Stimulated activated CD8-positive, alpha-beta memory T cell treated with anti-CD3 and anti-CD28 coated beads, Interleukin-2, amount 100 ng/mL, for 48 hours (primary cell): ENCODE results near the gene ARL2BP.

Experiments
- DNase-seq, 2 donors: peaks; one replicate each; pipeline ENCODE4 v3.0.0-alpha.2; 2020; ENCODE audit warnings: low read depth in 2 of 2

ARL2BP gene

GRCh38 chr16:57282510-57283213 is 37.6 kb downstream of the ARL2BP start:
- no peak for DNase-seq

- DNase-seq: no peak
Observed at GRCh38 chr16:57283214-57283958, 38.3 kb downstream of the ARL2BP start.

GRCh38 chr16:57283959-57284208 is 38.8 kb downstream of the ARL2BP start:
- DNase-seq: no peak

- DNase-seq: no peak
Observed at GRCh38 chr16:57284209-57284951, 39.3 kb downstream of the ARL2BP start, which contains the start of gene PLLP. Gene PLLP (minus strand): TSS chr16:57284672. CDS start chr16:57284540, 132 bp downstream.

GRCh38 chr16:57284952-57285363 is 39.9 kb downstream of the ARL2BP start:
- no peak for DNase-seq

GRCh38 chr16:57285379-57285778 is 40.3 kb downstream of the ARL2BP start:
- no peak for DNase-seq

GRCh38 chr16:57289391-57290257 is 44.6 kb downstream of the ARL2BP start:
- DNase-seq: no peak

- peak in 1 of 2 donors; percentile 16 for DNase-seq
Observed at GRCh38 chr16:57297856-57298255, 52.8 kb downstream of the ARL2BP start.

- DNase-seq: peak in 1 of 2 donors; percentile 16
Observed at GRCh38 chr16:57299009-57299718, 54.1 kb downstream of the ARL2BP start.

- DNase-seq: peak; percentile 45 to 78
Observed at GRCh38 chr16:57299719-57300386, 54.8 kb downstream of the ARL2BP start.

- DNase-seq: peak; percentile 92 to 97
Observed at GRCh38 chr16:57300387-57301125, 55.5 kb downstream of the ARL2BP start.

- no peak for DNase-seq
Observed at GRCh38 chr16:57301126-57301817, 56.2 kb downstream of the ARL2BP start.
